GM06990 (cell line): ENCODE results near the gene PLA2G4A.

Experiments
- DNase-seq: peaks from one replicate; pipeline ENCODE4 v3.0.0-alpha.2; 2011; ENCODE audit not compliant: insufficient read length; ENCODE audit errors: extremely low read depth
- H3K27me3 ChIP-seq: replicated peaks from 2 replicates; pipeline ENCODE4 v1.6.0; 2011; ENCODE audit warnings: low read length; ENCODE audit not compliant: control insufficient read depth, insufficient read depth
- H3K36me3 ChIP-seq: 2 replicates; pipeline ENCODE4 v1.5.1; 2011; ENCODE audit warnings: low read length; ENCODE audit not compliant: control insufficient read depth, insufficient read depth
- H3K4me3 ChIP-seq: replicated peaks from 2 replicates; pipeline ENCODE4 v1.5.1; 2011; ENCODE audit warnings: low read depth, mild to moderate bottlenecking, control low read depth, low read length
- CTCF ChIP-seq: IDR thresholded peaks from 2 replicates; pipeline ENCODE4 v1.5.1; 2011; ENCODE audit warnings: low read length, control low read depth, mild to moderate bottlenecking, inconsistent platforms; ENCODE audit not compliant: insufficient read depth, poor library complexity, severe bottlenecking

The PLA2G4A gene

GRCh38 chr1:186975220-186975619, 146.5 kb downstream of the PLA2G4A start:
- no peak for DNase-seq
- Histone ChIP-seq H3K4me3 (no peak overlapping the region), H3K27me3 (no peaks in the 10 kb centered on the region), H3K36me3 (no peaks in the 10 kb centered on the region)
- TF ChIP-seq CTCF, result no peak

- no peak for TF ChIP-seq CTCF
- DNase-seq, result no peak
- H3K36me3 ChIP-seq, result no peaks in the 10 kb centered on the region
- H3K4me3 ChIP-seq, result no peak overlapping the region
- no peaks in the 10 kb centered on the region for H3K27me3 ChIP-seq
Measured at GRCh38 chr1:186976700-186977099, 148.0 kb downstream of the PLA2G4A start.

GRCh38 chr1:186977266-186977957, 148.7 kb downstream of the PLA2G4A start:
- DNase-seq, result no peak
- H3K4me3 ChIP-seq, result no peak overlapping the region
- H3K27me3 ChIP-seq, result no peaks in the 10 kb centered on the region
- no peak for TF ChIP-seq CTCF
- no peaks in the 10 kb centered on the region for H3K36me3 ChIP-seq

GRCh38 chr1:186978596-186979556, 150.1 kb downstream of the PLA2G4A start:
- Histone ChIP-seq H3K27me3 (no peaks in the 10 kb centered on the region), H3K36me3 (no peaks in the 10 kb centered on the region)
- DNase-seq, result no peak

GRCh38 chr1:186980400-186980799, 151.7 kb downstream of the PLA2G4A start:
- no peaks in the 10 kb centered on the region for H3K36me3 ChIP-seq
- H3K27me3 ChIP-seq, result no peaks in the 10 kb centered on the region
- no peak overlapping the region for H3K4me3 ChIP-seq
- no peak for DNase-seq
- TF ChIP-seq CTCF, result no peak

More at GRCh38 chr1:186978596-186979556, 150.1 kb downstream of the PLA2G4A start:
- no peak overlapping the region for H3K4me3 ChIP-seq
- TF ChIP-seq CTCF, result no peak
